Lung (tissue), 12 donors: Measurements from ENCODE around the gene P2RX7. TPM values are rescaled to one million over a fixed set of nuclear protein-coding genes. Genes with fewer than 3 reads are reported as not detected.

ENCODE experiments used
- ATAC-seq: fragments of 200-7000 bp; cut with Tn5 transposase; one replicate; pipeline ENCODE4 v1.9.1; 2020; ENCODE audit warnings: moderate number of reproducible peaks; ENCODE audit not compliant: insufficient read depth, low FRiP score
- DNase-seq, 3 donors: peaks; one replicate each; pipeline ENCODE4 v3.0.0-alpha.2; 2013 to 2017
- H3K27ac ChIP-seq, 2 donors: one replicate each; pipeline ENCODE4 v1.5.1; 2013; ENCODE audit warnings: mild to moderate bottlenecking in 2 of 2, moderate library complexity in 2 of 2, control low read depth in 1 of 2, inconsistent platforms in 1 of 2, low read depth in 1 of 2, low read length in 1 of 2
- H3K27me3 ChIP-seq, 3 donors: one replicate each; pipeline ENCODE4 v1.5.1; 2013; ENCODE audit warnings: low read length in 2 of 3; ENCODE audit not compliant: control insufficient read depth in 3 of 3, insufficient read depth in 3 of 3
- H3K36me3 ChIP-seq, 4 donors: one replicate each; pipeline ENCODE4 v1.5.1; 2013; ENCODE audit warnings: low read length in 4 of 4, mild to moderate bottlenecking in 1 of 4, moderate library complexity in 1 of 4; ENCODE audit not compliant: control insufficient read depth in 4 of 4, insufficient read depth in 4 of 4
- H3K4me1 ChIP-seq, 5 donors: one replicate each; pipeline ENCODE4 v1.5.1; 2013; ENCODE audit warnings: low read length in 5 of 5, mild to moderate bottlenecking in 2 of 5, moderate library complexity in 1 of 5; ENCODE audit not compliant: control insufficient read depth in 5 of 5, insufficient read depth in 5 of 5
- H3K4me3 ChIP-seq: one replicate; pipeline ENCODE4 v1.5.1; 2013; ENCODE audit warnings: mild to moderate bottlenecking, control low read depth, moderate library complexity
- H3K9ac ChIP-seq, 2 donors: one replicate each; pipeline ENCODE4 v1.5.1; 2013; ENCODE audit warnings: low read length in 2 of 2, control low read depth in 1 of 2; ENCODE audit not compliant: insufficient read depth in 1 of 2
- H3K9me3 ChIP-seq, 4 donors: one replicate each; pipeline ENCODE4 v1.5.1; 2013; ENCODE audit warnings: low read length in 3 of 4, mild to moderate bottlenecking in 1 of 4, moderate library complexity in 1 of 4; ENCODE audit not compliant: control insufficient read depth in 4 of 4, insufficient read depth in 3 of 4
- CTCF ChIP-seq: IDR thresholded peaks from 2 replicates; pipeline ENCODE4 v1.5.1; 2012; ENCODE audit warnings: mild to moderate bottlenecking; ENCODE audit errors: control extremely low read depth, extremely low read depth
- WGBS, 2 donors: extraction: QIAGEN DNeasy Blood & Tissue Kit; methylation state at CpG; one replicate each; pipeline ENCODE4 v1.1.7; 2013; 5-methylcytosine and 5-hydroxymethylcytosine counted together
- polyA plus RNA-seq, 2 donors: library from polyadenylated mRNA; stranded (reverse); fragments of 200-250 nt; gene quantifications; one replicate each; pipeline ENCODE4 v1.2.1, GENCODE V29; 2013
- total RNA-seq, 2 donors: library from RNA; depleted of rRNA in 1 of 2; stranded (reverse); fragments of >200 nt in 1 of 2; gene quantifications; one replicate each; pipeline ENCODE4 v1.2.1, GENCODE V29; 2014 to 2021
- donor health status: control.
- donor health status: control.
- donor health status: Bipolar disorder and iron deficiency.
- donor health status: healthy.
- donor health status: DM: yes; HTN: yes; CAD: no.

P2RX7 gene
- total and polyA plus RNA-seq, 4 donors = 5.3 to 17.1 (median 8.3) TPM

DNA sequence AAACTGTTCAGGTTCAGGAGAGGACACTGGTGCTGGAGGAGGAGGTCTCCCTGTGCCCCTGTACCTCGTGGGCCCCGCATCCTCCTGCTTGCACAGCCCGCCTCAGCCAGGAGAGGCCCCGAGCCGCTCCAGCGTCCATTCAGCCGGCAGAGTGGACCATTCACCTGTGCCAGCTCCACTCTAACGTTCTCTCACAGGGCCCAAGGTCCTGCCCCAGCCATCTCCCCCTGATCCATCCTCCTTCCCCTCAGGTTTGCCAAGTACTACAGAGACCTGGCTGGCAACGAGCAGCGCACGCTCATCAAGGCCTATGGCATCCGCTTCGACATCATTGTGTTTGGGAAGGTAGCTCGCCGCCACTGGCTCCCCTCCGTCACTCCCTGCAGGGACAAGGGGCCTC, 99.5 kb downstream of the P2RX7 start:
- DNase-seq (no peak), ATAC-seq (no peak)
- WGBS, 2 donors = 86 to 93% methylated on average over 16 of the region's 16 CpGs
- Histone ChIP-seq H3K9me3 (no peaks in the 10 kb centered on the region), H3K36me3 (peaks cover 2 to 40% (median 5%) of the 10 kb centered on the region in 4 donors), H3K9ac (no peak overlapping the region), H3K4me1 (no peaks in the 10 kb centered on the region), H3K4me3 (no peak overlapping the region), H3K27me3 (no peaks in the 10 kb centered on the region), H3K27ac (no peak overlapping the region)
- no peak for TF ChIP-seq CTCF

DNA sequence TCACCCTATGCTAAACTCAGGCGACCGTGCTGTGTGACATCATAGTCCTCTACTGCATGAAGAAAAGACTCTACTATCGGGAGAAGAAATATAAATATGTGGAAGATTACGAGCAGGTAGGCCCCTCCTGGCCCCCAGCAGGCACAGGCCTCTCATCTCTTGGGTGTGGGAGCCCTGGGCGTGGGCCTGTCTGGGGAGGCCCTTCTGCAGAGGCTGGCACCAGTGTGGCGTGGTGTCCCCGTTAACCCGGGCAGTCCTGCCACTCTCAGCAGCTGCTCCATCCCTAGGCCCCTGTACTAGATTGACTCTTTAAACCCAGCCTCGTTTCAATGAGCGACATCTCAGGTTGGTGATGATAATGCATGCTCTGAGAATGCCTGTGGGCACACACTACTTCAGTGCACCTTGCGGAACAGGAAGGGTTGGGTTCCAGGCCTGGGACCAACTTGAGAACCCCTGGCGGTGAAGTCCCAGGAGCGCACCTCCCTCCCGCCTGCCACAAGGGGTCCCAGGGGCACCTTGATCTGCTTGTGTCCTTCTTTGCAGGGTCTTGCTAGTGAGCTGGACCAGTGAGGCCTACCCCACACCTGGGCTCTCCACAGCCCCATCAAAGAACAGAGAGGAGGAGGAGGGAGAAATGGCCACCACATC, 100.4 kb downstream of the P2RX7 start:
- H3K9me3 ChIP-seq = no peaks in the 10 kb centered on the region
- TF ChIP-seq CTCF = no peak
- H3K9ac ChIP-seq = no peak overlapping the region
- 87 to 90% methylated on average over 14 of the region's 14 CpGs for WGBS, 2 donors
- no peak overlapping the region for H3K4me3 ChIP-seq
- DNase-seq = peak; percentile 37 to 70 (median 59)
- H3K27me3 ChIP-seq = no peaks in the 10 kb centered on the region
- H3K36me3 ChIP-seq = peaks cover 2 to 44% (median 6%) of the 10 kb centered on the region in 4 donors
- no peaks in the 10 kb centered on the region for H3K4me1 ChIP-seq
- ATAC-seq = no peak
- H3K27ac ChIP-seq = no peak overlapping the region

- no peaks in the 10 kb centered on the region for H3K27me3 ChIP-seq
- no peak overlapping the region for H3K4me3 ChIP-seq
- DNase-seq (no peak), ATAC-seq (no peak)
- no peak overlapping the region for H3K9ac ChIP-seq
- no peak for TF ChIP-seq CTCF
- H3K27ac ChIP-seq = peak overlapping the region in 1 of 2 donors; percentile 37
- H3K4me1 ChIP-seq = peaks cover 0 to 4% (median 0%) of the 10 kb centered on the region in 5 donors
- H3K9me3 ChIP-seq = no peaks in the 10 kb centered on the region
- peaks cover 2 to 44% (median 6%) of the 10 kb centered on the region in 4 donors for H3K36me3 ChIP-seq
- WGBS, 2 donors = 86 to 88% methylated on average over 11 of the region's 11 CpGs
These were observed 100.9 kb downstream of the P2RX7 start for GRCh38 chr12:121233628-121234020.

DNA sequence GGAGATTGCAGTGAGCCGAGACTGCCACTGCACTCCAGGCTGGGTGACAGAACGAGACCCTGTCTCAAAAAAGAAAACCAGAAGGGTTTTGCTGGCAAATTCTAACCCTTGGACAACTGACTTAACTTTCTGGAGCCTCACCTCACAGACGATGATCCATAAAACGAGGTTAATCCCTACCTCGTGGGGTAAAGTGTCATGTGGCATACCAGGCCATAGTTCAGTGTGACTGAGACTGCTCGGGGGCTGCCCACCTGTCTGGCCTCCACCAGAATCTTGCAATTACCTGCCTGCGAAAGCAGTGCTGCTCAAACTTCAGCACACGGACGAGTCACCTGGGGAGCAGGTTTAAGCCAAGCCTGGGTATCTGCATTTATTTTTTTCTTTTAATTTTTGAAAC, 104.1 kb downstream of the P2RX7 start:
- Histone ChIP-seq H3K36me3 (peaks cover 4 to 39% (median 9%) of the 10 kb centered on the region in 4 donors), H3K9me3 (no peaks in the 10 kb centered on the region), H3K27me3 (no peaks in the 10 kb centered on the region), H3K4me3 (no peak overlapping the region), H3K9ac (no peak overlapping the region), H3K27ac (no peak overlapping the region), H3K4me1 (peaks cover 0 to 14% (median 6%) of the 10 kb centered on the region in 5 donors)
- DNase-seq (no peak), ATAC-seq (no peak)
- WGBS, 2 donors = 94% methylated on average over 9 of the region's 9 CpGs
- TF ChIP-seq CTCF = no peak
